Glomerular visceral epithelial cell (primary cell): Measurements from ENCODE around the gene STARD3.

Experiments
- DNase-seq: peaks from one replicate; pipeline ENCODE4 v3.0.0-alpha.2; 2016; ENCODE audit errors: extremely low spot score

The STARD3 gene

DNA sequence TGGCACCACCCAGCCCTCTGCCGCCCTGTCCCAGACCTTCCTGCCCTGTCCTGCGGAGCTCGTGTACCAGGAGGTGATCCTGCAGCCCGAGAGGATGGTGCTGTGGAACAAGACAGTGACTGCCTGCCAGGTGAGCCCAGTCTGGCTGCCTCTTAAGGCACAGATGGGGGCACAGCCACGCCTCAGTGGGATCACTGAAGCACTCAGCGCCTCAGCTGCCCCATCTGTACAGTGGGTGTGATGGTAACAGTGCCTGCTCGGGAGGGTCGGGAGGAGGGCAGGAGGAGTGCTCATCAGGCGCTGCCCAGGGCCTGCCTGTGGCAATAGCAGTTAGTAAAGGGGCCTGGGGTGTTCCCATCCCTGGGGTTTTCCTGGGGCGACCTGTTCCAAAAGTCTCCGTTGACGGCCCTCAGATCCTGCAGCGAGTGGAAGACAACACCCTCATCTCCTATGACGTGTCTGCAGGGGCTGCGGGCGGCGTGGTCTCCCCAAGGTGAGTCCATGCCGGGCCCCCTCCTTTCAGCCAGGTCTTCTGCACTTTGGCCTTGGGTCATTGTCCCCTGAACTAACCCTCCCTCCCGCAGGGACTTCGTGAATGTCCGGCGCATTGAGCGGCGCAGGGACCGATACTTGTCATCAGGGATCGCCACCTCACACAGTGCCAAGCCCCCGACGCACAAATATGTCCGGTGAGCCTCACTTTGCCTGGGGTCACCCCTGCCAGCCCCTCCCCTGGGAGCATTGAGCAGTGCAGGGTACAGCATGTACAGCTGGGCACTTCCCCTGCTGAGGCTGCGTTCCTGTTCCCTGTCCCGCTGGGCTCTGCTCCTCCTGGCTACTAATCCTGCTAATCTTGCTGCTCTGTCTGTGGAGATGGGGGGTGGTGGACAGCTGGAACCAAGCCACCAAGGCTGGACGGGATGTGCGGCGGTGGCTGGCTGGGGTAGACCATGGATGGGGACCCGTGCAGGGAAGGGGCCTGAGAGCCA lies 23.7 kb downstream of the STARD3 start:
- no peak for DNase-seq

DNA sequence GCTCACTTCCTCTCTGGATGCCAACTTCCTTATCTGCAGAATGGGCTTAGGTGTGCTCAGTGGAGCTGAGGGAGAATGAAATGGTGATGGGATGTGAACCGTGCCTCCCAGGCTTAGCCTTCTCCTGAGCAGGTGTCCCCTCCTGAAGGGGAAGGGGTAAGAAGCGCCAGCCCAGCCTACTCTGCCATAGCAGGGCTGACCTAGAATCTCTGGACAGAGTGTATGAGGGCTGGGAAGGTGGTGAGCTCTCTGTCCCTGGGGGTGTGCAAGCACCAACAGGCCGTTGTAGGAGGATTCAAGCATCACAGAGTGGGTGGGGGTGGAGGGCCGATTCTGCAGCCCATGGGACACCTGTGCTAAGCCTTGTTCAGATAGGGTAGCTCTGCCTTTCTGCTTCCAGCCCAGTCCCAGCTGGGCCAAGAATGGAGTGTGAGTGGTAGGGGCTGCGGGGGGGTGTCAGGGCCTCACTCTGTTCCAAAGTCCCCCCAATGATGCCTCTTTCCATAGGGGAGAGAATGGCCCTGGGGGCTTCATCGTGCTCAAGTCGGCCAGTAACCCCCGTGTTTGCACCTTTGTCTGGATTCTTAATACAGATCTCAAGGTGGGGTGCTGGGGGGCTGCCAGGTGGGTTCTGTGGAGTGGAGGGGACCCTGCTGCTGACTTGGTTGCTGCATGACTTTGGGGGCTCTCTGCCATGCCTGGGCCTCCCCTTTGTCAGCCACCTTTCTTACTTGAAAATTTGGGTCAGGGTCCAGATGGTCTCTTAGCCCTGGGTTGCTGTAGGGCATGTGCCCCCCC lies 25.0 kb downstream of the STARD3 start:
- DNase-seq = no peak

DNA sequence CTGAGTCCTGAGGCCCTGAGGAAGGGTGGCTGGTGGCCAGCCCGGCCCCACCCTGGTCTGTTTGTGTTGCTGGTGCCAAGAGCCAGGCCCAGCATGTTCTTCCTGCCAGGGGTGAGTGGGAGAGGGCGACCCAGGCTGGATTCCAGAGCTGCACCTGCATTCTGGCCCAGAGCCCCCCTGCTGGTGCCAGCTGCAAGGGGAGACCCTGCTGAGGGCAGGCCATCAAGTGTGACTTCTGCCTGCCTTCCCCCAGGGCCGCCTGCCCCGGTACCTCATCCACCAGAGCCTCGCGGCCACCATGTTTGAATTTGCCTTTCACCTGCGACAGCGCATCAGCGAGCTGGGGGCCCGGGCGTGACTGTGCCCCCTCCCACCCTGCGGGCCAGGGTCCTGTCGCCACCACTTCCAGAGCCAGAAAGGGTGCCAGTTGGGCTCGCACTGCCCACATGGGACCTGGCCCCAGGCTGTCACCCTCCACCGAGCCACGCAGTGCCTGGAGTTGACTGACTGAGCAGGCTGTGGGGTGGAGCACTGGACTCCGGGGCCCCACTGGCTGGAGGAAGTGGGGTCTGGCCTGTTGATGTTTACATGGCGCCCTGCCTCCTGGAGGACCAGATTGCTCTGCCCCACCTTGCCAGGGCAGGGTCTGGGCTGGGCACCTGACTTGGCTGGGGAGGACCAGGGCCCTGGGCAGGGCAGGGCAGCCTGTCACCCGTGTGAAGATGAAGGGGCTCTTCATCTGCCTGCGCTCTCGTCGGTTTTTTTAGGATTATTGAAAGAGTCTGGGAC lies 25.8 kb downstream of the STARD3 start:
- DNase-seq = no peak

DNA sequence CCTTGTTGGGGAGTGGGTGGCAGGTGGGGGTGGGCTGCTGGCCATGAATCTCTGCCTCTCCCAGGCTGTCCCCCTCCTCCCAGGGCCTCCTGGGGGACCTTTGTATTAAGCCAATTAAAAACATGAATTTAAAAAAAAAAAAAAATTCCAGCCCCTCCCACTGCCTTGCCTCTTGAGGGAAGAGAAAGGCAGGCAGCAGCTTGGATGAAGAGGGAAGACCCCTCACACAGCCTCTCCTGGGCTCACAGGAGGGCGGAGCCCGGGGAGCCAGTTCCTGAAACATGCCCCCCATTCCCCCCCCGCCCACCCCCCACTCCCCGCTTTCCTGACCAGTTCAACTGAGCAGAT lies 26.4 kb downstream of the STARD3 start:
- no peak for DNase-seq

DNA sequence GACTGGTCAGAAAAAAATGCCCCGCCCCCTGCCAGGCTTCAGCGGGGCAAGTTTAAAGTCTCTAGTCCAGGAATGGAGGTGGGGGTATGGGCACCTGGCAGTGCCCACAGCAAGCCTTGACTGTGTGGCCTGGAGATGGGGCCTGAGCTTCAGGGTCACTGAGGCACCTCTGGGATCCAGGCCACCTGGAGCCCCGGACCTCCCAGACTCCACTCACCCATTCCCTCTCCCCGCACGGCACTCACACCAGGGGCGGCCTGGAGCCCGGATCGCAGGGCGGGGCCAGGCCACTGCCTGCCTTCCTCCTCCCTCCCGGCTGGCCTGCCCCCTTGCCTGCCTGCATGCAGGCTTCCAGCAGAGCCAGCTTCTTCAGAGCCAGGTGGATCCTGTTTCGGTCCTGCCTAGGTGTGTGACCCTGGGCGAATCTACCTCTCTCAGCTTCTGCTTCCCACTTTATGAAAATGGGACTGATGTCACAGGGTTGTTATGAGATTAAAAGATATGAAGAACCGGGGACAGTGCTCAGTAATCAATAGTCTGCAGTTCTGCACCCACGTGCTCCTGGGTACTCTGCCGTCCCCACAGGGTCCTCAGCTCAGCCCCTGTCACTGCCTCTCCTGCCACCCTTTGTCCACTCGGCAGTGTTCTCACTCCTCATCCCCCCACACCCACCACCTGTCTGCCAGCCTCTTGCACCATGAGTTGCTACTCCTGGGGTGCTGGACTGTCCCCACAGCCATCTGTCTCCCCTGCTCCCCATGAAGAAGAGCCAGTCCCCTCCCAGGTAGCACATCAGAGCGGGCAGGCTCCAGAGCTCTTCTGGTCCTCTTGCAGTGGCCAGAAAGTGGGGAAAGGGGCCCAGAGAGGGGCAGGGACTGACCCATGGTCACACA lies 27.0 kb downstream of the STARD3 start:
- no peak for DNase-seq

DNA sequence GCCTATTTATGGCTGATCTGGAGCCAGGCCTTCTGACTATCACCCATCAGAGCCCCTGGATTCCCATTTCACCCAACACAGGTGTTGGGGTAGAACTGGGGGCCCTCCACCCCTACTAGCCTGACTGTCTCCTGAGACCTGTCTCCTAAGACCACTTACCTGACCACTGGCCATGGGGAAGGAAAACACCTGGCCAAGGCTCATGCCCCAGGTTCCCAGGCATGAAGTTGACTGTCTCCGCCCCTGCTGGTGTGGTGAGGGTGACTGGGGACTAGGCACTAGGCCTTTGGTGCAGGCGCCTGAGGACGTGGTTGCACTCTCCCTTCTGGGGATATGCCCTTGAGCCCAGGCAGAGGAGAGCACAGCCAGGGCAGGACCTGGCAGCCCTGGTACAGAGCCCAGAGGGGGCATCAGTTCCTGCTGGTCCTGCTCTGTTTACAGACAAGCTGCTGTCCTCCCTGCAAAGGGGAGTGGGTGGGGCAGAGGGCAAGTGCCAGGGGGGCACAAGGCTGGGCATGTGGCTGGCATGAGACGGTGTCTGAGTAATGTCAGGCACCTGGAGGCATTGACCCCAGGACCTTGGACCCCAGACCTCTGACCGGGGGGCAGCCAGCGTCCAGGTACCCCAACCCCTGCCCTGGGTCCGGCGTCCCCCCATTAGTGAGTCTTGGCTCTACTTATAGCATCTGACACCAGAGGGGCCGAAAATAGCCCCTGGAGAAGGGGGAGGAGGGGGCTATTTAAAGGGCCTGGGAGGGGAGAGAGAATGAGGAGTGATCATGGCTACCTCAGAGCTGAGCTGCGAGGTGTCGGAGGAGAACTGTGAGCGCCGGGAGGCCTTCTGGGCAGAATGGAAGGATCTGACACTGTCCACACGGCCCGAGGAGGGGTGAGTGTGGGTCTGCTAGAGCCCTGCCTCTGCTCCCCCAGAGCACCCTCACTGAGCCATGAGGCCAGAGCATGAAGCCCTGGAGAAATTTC lies 27.9 kb downstream of the STARD3 start, which contains the start of gene TCAP:
Gene TCAP, plus strand, starts transcription at position 769 of the 981 bp plus-strand sequence. Its CDS starts 11 bp downstream, at position 780.
- DNase-seq = no peak

DNA sequence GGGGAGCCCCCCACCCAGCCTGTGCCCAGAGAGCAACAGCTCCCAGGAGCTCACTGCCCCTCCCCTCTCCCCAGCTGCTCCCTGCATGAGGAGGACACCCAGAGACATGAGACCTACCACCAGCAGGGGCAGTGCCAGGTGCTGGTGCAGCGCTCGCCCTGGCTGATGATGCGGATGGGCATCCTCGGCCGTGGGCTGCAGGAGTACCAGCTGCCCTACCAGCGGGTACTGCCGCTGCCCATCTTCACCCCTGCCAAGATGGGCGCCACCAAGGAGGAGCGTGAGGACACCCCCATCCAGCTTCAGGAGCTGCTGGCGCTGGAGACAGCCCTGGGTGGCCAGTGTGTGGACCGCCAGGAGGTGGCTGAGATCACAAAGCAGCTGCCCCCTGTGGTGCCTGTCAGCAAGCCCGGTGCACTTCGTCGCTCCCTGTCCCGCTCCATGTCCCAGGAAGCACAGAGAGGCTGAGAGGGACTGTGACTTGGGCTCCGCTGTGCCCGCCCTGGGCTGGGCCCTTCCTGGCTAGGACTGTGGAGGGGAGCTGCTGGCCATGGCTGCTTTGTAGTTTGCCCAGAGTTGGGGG lies 28.8 kb downstream of the STARD3 start:
- no peak for DNase-seq

DNA sequence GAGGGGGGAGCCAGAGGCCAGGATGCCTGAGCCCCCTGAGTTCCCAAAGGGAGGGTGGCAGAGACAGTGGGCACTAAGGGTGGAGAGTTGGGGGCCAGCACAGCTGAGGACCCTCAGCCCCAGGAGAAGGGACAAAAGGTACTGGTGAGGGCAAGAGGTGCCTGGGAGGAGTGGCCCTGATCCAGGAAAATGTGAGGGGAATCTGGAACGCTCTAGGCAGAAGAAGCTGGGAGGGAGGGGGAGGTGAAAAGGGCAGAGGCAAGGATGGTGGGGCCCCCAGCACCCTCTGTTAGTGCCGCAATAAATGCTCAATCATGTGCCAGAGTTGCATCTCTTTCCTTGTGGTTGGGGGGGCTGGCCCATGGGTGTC lies 29.3 kb downstream of the STARD3 start:
- no peak for DNase-seq

DNA sequence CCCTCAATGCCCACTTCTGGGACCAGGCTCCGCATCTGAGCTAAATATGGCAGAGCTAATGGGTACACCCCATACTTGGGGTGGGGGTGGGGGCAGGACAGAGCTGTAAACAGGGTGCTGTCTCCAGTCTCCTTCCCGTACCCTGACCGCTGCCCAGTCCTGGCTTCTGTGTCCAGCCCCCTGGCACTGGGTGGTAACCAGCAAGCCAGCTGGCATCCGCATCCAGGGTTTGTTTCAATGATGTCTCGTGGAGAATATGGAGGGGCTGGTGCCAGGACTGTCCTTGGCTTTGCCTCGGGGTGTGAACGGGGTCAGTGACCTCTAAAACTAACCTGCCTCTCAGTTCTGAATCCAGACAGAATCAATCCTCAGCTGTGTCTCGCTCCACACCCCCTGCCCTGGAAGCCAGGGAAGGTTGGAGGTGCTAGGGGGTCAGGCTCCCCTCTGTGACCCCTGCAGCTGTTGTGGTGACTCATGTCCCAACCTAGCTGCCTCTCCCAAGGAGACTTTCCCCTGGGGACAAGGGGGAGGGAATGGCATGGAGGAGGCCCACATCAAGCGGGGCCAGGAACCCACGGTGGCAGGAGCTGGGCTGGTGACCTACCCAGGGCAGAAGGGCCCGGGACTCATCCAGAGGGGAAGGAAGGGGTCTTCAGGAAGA lies 29.8 kb downstream of the STARD3 start:
- DNase-seq = no peak

DNA sequence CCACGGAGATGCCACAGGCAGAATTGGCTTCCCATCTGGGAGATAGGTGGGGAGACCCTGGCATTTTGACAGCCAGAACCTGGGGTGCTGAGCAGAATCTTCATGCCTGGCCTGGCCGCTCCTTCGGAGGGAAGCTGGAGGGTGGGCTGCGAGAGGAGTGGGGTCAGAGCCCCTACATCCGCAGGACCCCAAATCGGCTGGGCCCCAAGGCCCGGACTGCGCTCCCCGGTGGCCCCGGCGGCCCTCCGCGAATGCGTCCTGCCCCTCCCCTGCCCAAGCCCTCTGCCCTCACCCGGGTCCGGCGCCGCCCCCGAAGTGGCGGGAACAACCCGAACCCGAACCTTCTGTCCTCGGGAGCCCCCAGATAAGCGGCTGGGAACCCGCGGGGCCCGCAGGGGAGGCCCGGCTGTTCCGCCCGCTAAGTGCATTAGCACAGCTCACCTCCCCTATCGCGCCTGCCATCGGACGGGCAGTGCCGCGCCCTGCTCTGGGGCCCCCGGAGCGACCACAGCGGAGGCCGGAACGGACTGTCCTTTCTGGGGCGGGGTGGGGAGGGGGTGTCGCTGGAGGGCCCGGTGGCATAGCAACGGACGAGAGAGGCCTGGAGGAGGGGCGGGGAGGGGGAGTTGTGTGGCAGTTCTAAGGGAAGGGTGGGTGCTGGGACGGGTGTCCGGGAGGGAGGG lies 30.5 kb downstream of the STARD3 start:
- DNase-seq = no peak

DNA sequence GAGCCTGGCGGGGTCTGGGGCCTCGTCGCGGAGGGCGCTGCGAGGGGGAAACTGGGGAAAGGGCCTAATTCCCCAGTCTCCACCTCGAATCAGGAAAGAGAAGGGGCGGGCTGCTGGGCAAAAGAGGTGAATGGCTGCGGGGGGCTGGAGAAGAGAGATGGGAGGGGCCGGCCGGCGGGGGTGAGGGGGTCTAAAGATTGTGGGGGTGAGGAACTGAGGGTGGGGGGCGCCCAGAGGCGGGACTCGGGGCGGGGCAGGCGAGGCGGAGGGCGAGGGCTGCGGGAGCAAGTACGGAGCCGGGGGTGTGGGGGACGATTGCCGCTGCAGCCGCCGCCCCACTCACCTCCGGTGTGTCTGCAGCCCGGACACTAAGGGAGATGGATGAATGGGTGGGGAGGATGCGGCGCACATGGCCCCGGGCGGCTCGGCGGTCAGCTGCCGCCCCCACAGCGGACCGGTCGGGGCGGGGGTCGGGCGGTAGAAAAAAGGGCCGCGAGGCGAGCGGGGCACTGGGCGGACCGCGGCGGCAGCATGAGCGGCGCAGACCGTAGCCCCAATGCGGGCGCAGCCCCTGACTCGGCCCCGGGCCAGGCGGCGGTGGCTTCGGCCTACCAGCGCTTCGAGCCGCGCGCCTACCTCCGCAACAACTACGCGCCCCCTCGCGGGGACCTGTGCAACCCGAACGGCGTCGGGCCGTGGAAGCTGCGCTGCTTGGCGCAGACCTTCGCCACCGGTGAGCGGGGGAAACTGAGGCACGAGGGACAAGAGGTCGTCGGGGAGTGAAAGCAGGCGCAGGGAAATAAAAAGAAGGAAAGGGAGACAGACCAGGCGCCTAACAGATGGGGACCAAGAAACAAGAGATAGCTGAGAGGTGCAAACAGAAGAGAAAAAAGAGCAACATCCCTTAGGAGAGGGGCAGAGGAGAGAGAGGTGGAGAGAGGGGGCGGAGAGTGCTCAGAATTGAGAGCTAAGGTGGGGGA lies 31.3 kb downstream of the STARD3 start, which contains the start of gene PNMT:
Gene PNMT, plus strand, starts transcription at position 509 of the 980 bp plus-strand sequence. Its CDS starts 23 bp downstream, at position 532.
- DNase-seq = peak; percentile 46

DNA sequence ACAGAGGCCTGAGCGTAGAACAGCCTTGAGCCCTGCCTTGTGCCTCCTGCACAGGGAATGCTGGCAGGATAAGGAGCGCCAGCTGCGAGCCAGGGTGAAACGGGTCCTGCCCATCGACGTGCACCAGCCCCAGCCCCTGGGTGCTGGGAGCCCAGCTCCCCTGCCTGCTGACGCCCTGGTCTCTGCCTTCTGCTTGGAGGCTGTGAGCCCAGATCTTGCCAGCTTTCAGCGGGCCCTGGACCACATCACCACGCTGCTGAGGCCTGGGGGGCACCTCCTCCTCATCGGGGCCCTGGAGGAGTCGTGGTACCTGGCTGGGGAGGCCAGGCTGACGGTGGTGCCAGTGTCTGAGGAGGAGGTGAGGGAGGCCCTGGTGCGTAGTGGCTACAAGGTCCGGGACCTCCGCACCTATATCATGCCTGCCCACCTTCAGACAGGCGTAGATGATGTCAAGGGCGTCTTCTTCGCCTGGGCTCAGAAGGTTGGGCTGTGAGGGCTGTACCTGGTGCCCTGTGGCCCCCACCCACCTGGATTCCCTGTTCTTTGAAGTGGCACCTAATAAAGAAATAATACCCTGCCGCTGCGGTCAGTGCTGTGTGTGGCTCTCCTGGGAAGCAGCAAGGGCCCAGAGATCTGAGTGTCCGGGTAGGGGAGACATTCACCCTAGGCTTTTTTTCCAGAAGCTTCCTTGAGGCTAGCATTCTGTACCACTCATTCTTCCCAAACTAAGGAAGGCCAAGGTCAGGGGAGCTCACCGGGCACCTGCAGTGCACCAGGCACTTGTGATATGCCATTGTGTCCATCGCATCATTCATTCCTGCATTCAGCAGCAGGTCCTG lies 33.2 kb downstream of the STARD3 start:
- DNase-seq = no peak

DNA sequence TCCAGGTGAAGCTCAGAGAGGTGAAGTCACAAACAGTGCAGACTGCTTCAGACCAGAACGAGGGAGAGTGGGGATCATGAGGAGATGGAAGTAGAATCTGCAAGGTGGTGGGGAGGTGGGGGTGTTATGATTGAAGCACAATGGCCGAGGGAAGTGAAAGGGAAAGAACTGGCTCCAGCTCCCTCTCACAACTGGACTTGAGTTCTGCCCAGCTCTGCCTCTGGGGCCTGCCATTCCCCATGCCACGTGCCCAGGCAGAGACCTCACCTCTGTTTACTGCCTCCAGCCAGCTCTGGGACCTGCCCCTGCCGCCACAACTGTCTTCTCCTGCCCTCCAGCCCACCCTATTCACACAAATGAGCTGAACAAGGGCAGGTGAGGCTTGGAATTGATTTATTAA lies 33.8 kb downstream of the STARD3 start:
- DNase-seq = no peak

DNA sequence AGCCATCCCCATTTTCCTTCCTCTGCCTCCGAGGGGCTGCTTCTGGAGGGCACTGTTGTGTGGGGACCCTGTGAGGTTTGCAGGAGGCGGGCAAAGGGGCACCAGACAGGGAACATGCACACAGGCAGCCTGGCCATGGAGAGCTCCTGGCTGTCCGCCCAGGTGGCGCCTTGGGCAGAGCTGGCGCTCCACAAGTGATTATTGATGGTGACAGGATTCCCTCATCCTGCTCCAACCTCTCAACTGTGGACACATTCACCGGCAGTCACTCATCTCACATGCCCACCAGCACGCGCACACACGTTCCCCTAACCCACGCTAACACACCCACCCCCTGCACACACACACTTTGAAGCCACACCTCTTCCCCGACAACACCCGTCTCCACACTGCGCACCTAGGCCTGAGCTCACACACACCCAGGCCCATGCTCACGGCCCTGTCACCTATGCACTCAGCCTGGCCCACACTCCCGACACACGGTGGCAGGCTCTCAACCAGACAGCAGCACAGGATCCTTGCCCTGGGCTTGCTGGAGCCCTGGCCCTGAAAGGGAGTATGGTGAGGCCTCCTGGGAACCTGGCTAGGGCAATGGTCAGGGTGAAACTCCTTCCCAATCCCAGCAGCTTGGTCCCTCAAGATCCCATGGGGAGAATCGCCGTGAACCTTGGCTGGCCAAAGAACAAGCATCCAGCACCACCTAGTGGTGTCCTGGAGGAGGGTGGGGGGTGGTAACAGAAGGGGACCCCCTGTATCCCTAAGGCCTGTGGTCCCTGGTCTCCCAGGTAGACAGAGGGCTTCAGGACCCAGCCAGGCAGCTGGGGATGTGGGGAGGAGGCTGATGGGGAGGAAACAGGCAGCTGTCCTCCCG lies 34.9 kb downstream of the STARD3 start:
- no peak for DNase-seq
